ENCODE data around the gene CPA4. TPM values are rescaled to one million over a fixed set of nuclear protein-coding genes. Genes with fewer than 3 reads are reported as not detected.

Gene CPA4
- total RNA-seq, 1 donor from 2014 or later, result not detected

GRCh38 chr7:130324306-130324943 is 31.5 kb downstream of the CPA4 start:
- Histone ChIP-seq H3K4me3 (no peak overlapping the region), H3K9me3 (no peaks in the 10 kb centered on the region), H3K27ac (no peak overlapping the region), H3K36me3 (no peaks in the 10 kb centered on the region), H3K4me1 (no peaks in the 10 kb centered on the region), H3K27me3 (no peaks in the 10 kb centered on the region)
- DNase-seq, result no peak
- no peak for ATAC-seq
- TF ChIP-seq CTCF (IDR thresholded peaks at IDR 0.05), result no peak
- intact Hi-C loops (cut with DNase I), result no loop called here

GRCh38 chr7:130329681-130330080 is 36.7 kb downstream of the CPA4 start:
- Histone ChIP-seq H3K27ac (no peak overlapping the region), H3K9me3 (no peaks in the 10 kb centered on the region), H3K4me1 (no peaks in the 10 kb centered on the region), H3K36me3 (no peaks in the 10 kb centered on the region), H3K27me3 (no peaks in the 10 kb centered on the region), H3K4me3 (no peak overlapping the region)
- ATAC-seq (no peak), DNase-seq (no peak)
- TF ChIP-seq CTCF (IDR thresholded peaks at IDR 0.05), result no peak
- intact Hi-C loops (cut with DNase I), result no loop called here

- intact Hi-C loops (cut with DNase I), result no loop called here
- TF ChIP-seq CTCF (IDR thresholded peaks at IDR 0.05), result no peak
- DNase-seq, result no peak
- no peak for ATAC-seq
- H3K36me3 ChIP-seq, result no peaks in the 10 kb centered on the region
- H3K4me1 ChIP-seq, result no peaks in the 10 kb centered on the region
- H3K27ac ChIP-seq, result no peak overlapping the region
- no peaks in the 10 kb centered on the region for H3K9me3 ChIP-seq
- no peaks in the 10 kb centered on the region for H3K27me3 ChIP-seq
- H3K4me3 ChIP-seq, result no peak overlapping the region
Observed at GRCh38 chr7:130332259-130333053, 39.5 kb downstream of the CPA4 start.

- Histone ChIP-seq H3K27ac (no peak overlapping the region), H3K4me3 (no peak overlapping the region), H3K4me1 (no peaks in the 10 kb centered on the region), H3K27me3 (no peaks in the 10 kb centered on the region), H3K36me3 (no peaks in the 10 kb centered on the region), H3K9me3 (no peaks in the 10 kb centered on the region)
- intact Hi-C loops (cut with DNase I), result no loop called here
- ATAC-seq (no peak), DNase-seq (no peak)
- no peak for TF ChIP-seq CTCF (IDR thresholded peaks at IDR 0.05)
Observed at GRCh38 chr7:130333832-130334231, 40.9 kb downstream of the CPA4 start.

- DNase-seq (no peak), ATAC-seq (no peak)
Observed at GRCh38 chr7:130334274-130334673, 41.3 kb downstream of the CPA4 start.

More at GRCh38 chr7:130334274-130334673, 41.3 kb downstream of the CPA4 start:
- no peaks in the 10 kb centered on the region for H3K27me3 ChIP-seq
- intact Hi-C loops (cut with DNase I), result no loop called here
- H3K4me1 ChIP-seq, result no peaks in the 10 kb centered on the region
- no peak overlapping the region for H3K4me3 ChIP-seq
- H3K9me3 ChIP-seq, result no peaks in the 10 kb centered on the region
- no peak overlapping the region for H3K27ac ChIP-seq
- H3K36me3 ChIP-seq, result no peaks in the 10 kb centered on the region
- TF ChIP-seq CTCF (IDR thresholded peaks at IDR 0.05), result no peak
